ENCODE results near the gene ADCY5.

Gene ADCY5

GRCh38 chr3:123312331-123313265 lies 136.3 kb downstream of the ADCY5 start:
- no peak overlapping the region for H3K27ac Mint-ChIP-seq
- H3K27me3 Mint-ChIP-seq: peaks cover 14 to 70% of the 10 kb centered on the region in 2 donors
- ATAC-seq (replicated peaks) (no peak), DNase-seq (no peak)
- H3K36me3 Mint-ChIP-seq (ENCODE audit: insufficient read depth): no peaks in the 10 kb centered on the region
- no peaks in the 10 kb centered on the region for H3K9me3 Mint-ChIP-seq
- H3K4me3 Mint-ChIP-seq: no peak overlapping the region
- peaks cover 0 to 2% of the 10 kb centered on the region in 2 donors for H3K4me1 Mint-ChIP-seq (ENCODE audit: low read depth in 2 of 2)

DNA sequence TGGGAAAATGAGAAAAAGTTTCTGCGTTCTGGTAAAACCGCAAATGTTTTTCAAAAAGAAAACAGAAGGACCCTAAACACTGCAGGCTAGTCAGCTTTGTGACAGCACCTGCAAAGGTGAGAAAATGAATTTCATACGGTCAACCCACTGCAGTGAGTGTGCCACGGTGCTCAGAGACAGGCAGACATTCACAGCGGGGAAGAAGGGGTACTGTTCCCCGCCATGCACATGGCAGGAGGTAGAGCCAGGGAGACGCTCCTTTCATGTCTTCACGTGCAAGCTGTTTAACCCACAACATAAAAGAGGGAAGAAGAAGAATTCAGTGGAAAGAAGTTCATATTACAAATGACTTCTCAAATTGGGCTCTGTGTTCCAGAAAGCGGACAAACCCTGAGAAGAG lies 137.7 kb downstream of the ADCY5 start:
- no peaks in the 10 kb centered on the region for H3K36me3 Mint-ChIP-seq (ENCODE audit: insufficient read depth)
- H3K9me3 Mint-ChIP-seq: no peaks in the 10 kb centered on the region
- H3K27me3 Mint-ChIP-seq: peaks cover 14 to 57% of the 10 kb centered on the region in 2 donors
- H3K4me3 Mint-ChIP-seq: no peak overlapping the region
- peaks cover 0 to 2% of the 10 kb centered on the region in 2 donors for H3K4me1 Mint-ChIP-seq (ENCODE audit: low read depth in 2 of 2)
- ATAC-seq (replicated peaks) (no peak), DNase-seq (no peak)
- H3K27ac Mint-ChIP-seq: no peak overlapping the region

GRCh38 chr3:123310741-123311140 lies 138.1 kb downstream of the ADCY5 start:
- no peak for ATAC-seq (replicated peaks)
- no peak for DNase-seq
- H3K9me3 Mint-ChIP-seq: no peaks in the 10 kb centered on the region
- peaks cover 16 to 53% of the 10 kb centered on the region in 2 donors for H3K27me3 Mint-ChIP-seq
- no peak overlapping the region for H3K27ac Mint-ChIP-seq
- H3K36me3 Mint-ChIP-seq (ENCODE audit: insufficient read depth): no peaks in the 10 kb centered on the region
- peaks cover 0 to 2% of the 10 kb centered on the region in 2 donors for H3K4me1 Mint-ChIP-seq (ENCODE audit: low read depth in 2 of 2)
- H3K4me3 Mint-ChIP-seq: no peak overlapping the region

- no peak overlapping the region for H3K4me3 Mint-ChIP-seq
- H3K36me3 Mint-ChIP-seq (ENCODE audit: insufficient read depth): no peaks in the 10 kb centered on the region
- H3K9me3 Mint-ChIP-seq: no peaks in the 10 kb centered on the region
- ATAC-seq (replicated peaks) (no peak), DNase-seq (no peak)
- H3K4me1 Mint-ChIP-seq (ENCODE audit: low read depth in 2 of 2): peaks cover 0 to 2% of the 10 kb centered on the region in 2 donors
- H3K27me3 Mint-ChIP-seq: peaks cover 19 to 47% of the 10 kb centered on the region in 2 donors
- H3K27ac Mint-ChIP-seq: no peak overlapping the region
Measured at GRCh38 chr3:123310186-123310585, 138.7 kb downstream of the ADCY5 start.

DNA sequence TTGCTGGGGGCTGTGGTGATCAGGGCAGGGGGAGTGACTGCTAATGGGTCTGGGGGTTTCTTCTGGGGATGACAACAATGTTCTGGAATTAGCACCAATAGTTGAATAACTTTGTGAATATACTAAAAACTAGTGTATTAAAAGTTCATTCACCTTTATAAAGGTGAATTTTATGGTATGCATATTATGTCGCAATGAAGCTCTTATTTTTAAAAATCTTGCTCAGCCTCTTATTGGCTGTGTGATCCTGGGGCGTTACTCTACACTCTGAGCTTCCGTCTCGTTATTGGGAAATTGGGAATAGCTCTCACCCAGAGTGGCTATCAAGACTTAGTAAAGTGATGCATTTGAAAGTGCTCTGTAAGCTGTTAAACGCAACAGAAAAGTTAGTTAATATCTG lies 141.8 kb downstream of the ADCY5 start:
- Mint-ChIP-seq H3K27ac (no peak overlapping the region), H3K4me3 (no peak overlapping the region), H3K4me1 (ENCODE audit: low read depth in 2 of 2) (peaks cover 0 to 3% of the 10 kb centered on the region in 2 donors), H3K9me3 (no peaks in the 10 kb centered on the region), H3K27me3 (peaks cover 19 to 44% of the 10 kb centered on the region in 2 donors), H3K36me3 (ENCODE audit: insufficient read depth) (no peaks in the 10 kb centered on the region)
- ATAC-seq (replicated peaks) (no peak), DNase-seq (no peak)

- H3K9me3 Mint-ChIP-seq: no peaks in the 10 kb centered on the region
- no peak overlapping the region for H3K27ac Mint-ChIP-seq
- H3K4me3 Mint-ChIP-seq: no peak overlapping the region
- peaks cover 19 to 44% of the 10 kb centered on the region in 2 donors for H3K27me3 Mint-ChIP-seq
- no peaks in the 10 kb centered on the region for H3K36me3 Mint-ChIP-seq (ENCODE audit: insufficient read depth)
- no peak for DNase-seq
- ATAC-seq (replicated peaks): no peak
- peaks cover 0 to 3% of the 10 kb centered on the region in 2 donors for H3K4me1 Mint-ChIP-seq (ENCODE audit: low read depth in 2 of 2)
Measured at GRCh38 chr3:123305192-123305591, 143.7 kb downstream of the ADCY5 start.

DNA sequence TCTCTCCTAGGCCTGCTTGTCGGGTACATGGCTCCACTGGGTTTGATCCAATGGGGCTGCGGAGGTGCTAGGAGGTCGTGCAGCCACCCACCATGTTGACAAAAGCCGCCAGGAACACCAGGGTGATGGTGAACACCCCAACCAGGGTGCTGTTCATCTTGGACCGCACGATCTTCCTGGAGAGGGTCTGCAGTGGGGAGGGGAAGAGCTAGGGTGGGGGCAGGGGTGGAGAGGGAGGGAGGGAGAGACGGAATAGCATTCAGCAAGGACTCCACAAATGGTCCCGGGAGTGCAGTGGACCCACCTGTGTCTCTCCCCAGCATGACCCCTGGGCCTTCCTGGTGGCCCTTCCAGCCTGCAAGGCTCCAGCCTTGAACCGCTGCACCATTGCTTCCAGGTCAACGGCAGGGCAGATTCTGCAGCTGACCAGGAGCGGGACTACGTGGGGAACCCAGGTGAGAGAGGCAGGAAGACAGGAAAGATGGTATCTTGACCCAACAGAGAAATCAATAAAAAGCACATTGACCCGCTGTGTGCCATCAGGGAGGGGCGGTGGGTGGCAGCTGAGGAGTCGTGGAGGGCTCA lies 144.8 kb downstream of the ADCY5 start:
- H3K4me3 Mint-ChIP-seq: no peak overlapping the region
- peaks cover 0 to 3% of the 10 kb centered on the region in 2 donors for H3K4me1 Mint-ChIP-seq (ENCODE audit: low read depth in 2 of 2)
- H3K36me3 Mint-ChIP-seq (ENCODE audit: insufficient read depth): no peaks in the 10 kb centered on the region
- DNase-seq: no peak
- H3K27me3 Mint-ChIP-seq: peaks cover 12 to 45% of the 10 kb centered on the region in 2 donors
- no peak for ATAC-seq (replicated peaks)
- no peak overlapping the region for H3K27ac Mint-ChIP-seq
- no peaks in the 10 kb centered on the region for H3K9me3 Mint-ChIP-seq

GRCh38 chr3:123302961-123303360 lies 145.9 kb downstream of the ADCY5 start:
- Mint-ChIP-seq H3K27ac (no peak overlapping the region), H3K27me3 (peaks cover 12 to 35% of the 10 kb centered on the region in 2 donors)
- no peak for ATAC-seq (replicated peaks)

GRCh38 chr3:123301331-123302184 lies 147.3 kb downstream of the ADCY5 start:
- Mint-ChIP-seq H3K4me3 (no peak overlapping the region), H3K36me3 (ENCODE audit: insufficient read depth) (no peaks in the 10 kb centered on the region), H3K9me3 (no peaks in the 10 kb centered on the region), H3K27me3 (peaks cover 13 to 44% of the 10 kb centered on the region in 2 donors), H3K4me1 (ENCODE audit: low read depth in 2 of 2) (peaks cover 0 to 3% of the 10 kb centered on the region in 2 donors), H3K27ac (no peak overlapping the region)
- DNase-seq: no peak
- no peak for ATAC-seq (replicated peaks)

More at GRCh38 chr3:123302961-123303360, 145.9 kb downstream of the ADCY5 start:
- DNase-seq: no peak
- Mint-ChIP-seq H3K4me3 (no peak overlapping the region), H3K9me3 (no peaks in the 10 kb centered on the region), H3K36me3 (ENCODE audit: insufficient read depth) (no peaks in the 10 kb centered on the region), H3K4me1 (ENCODE audit: low read depth in 2 of 2) (peaks cover 0 to 3% of the 10 kb centered on the region in 2 donors)

DNA sequence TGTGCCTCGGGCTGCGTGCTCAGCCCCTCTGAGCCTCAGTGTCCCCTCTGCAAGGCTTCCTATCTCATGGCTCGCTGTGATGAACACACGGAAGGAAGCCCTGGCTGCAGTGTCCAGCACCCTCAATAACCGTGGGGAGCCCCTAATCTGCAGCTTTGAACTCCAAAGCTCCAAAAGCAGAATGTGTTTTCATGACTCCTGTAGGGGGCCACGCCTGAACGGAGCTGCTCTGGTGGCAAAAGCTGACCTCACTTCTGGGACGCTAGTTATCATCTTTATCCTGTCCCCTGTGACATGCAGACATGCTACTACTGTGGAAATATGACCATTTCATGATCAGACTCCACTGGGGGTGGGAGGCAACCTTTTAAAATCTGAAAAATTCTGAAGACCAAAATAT lies 148.3 kb downstream of the ADCY5 start:
- DNase-seq (no peak), ATAC-seq (replicated peaks) (no peak)
- H3K27ac Mint-ChIP-seq: no peak overlapping the region
- peaks cover 0 to 3% of the 10 kb centered on the region in 2 donors for H3K4me1 Mint-ChIP-seq (ENCODE audit: low read depth in 2 of 2)
- H3K36me3 Mint-ChIP-seq (ENCODE audit: insufficient read depth): no peaks in the 10 kb centered on the region
- no peak overlapping the region for H3K4me3 Mint-ChIP-seq
- no peaks in the 10 kb centered on the region for H3K9me3 Mint-ChIP-seq
- peaks cover 19 to 53% of the 10 kb centered on the region in 2 donors for H3K27me3 Mint-ChIP-seq

DNA sequence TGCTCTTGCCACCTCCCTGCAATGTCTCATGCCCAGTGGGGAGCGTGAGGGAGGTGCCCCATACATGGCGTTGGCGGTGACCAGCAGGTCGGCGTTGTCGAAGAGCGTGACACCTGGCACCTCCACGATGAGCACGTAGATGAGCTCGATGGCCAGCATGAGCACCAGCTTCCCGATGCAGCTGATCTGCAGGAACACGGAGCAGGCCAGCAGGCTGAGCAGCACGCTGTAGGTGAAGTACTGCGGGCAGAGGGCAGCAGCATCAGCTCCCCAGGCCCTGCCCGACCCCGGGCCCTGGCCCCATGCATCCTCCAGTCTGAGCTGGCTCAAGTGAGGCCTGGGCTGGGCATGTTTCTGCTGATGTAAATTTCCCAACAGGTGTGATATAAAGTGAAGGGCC lies 148.8 kb downstream of the ADCY5 start:
- DNase-seq (no peak), ATAC-seq (replicated peaks) (no peak)
- Mint-ChIP-seq H3K36me3 (ENCODE audit: insufficient read depth) (no peaks in the 10 kb centered on the region), H3K4me3 (no peak overlapping the region), H3K27me3 (peaks cover 20 to 59% of the 10 kb centered on the region in 2 donors), H3K9me3 (no peaks in the 10 kb centered on the region), H3K4me1 (ENCODE audit: low read depth in 2 of 2) (peaks cover 0 to 3% of the 10 kb centered on the region in 2 donors), H3K27ac (no peak overlapping the region)

DNA sequence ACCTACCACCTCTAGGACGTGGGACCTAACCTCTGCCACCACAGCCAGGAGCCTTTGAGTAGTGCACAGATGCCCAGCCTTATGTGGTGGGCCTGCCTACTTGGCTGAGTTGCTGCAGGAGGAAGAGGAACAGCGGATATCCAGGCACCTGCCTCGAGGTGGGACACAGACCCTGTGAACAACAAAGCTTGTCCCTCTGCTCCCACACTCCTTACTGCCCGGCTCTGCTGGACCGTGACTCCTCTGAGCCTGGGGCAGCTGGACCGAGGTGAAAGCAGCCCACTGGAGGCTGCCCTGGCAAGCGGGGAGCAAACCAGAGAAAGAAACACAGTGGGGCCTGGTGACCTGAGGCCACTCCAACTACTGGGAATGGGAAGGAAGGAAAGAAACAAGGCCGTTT lies 149.3 kb downstream of the ADCY5 start:
- no peak for ATAC-seq (replicated peaks)
- no peaks in the 10 kb centered on the region for H3K36me3 Mint-ChIP-seq (ENCODE audit: insufficient read depth)
- H3K27ac Mint-ChIP-seq: no peak overlapping the region
- no peak overlapping the region for H3K4me3 Mint-ChIP-seq
- no peaks in the 10 kb centered on the region for H3K9me3 Mint-ChIP-seq
- peaks cover 22 to 61% of the 10 kb centered on the region in 2 donors for H3K27me3 Mint-ChIP-seq
- no peak for DNase-seq
- H3K4me1 Mint-ChIP-seq (ENCODE audit: low read depth in 2 of 2): peaks cover 0 to 3% of the 10 kb centered on the region in 2 donors

DNA sequence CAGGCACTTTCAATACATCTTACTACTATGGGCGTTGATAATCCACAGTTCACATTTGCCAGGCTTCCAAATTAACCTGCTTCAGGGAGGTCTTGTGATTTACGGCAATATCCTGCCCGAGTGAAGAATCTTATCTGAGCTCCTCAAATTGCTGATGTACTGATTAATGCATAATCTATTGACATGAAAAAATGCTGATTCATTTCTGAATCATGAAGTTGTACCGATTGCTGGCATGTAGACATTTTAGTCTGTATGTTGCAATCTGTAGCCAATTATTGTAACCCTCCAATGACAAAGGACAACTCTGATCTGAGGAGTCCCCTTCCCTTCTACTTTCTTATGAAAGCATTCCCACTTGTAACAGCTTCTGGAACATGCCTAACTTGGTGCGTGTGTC lies 150.0 kb downstream of the ADCY5 start:
- Mint-ChIP-seq H3K4me1 (ENCODE audit: low read depth in 2 of 2) (peaks cover 0 to 3% of the 10 kb centered on the region in 2 donors), H3K27ac (no peak overlapping the region), H3K36me3 (ENCODE audit: insufficient read depth) (no peaks in the 10 kb centered on the region), H3K4me3 (no peak overlapping the region), H3K27me3 (peaks cover 29 to 61% of the 10 kb centered on the region in 2 donors), H3K9me3 (no peaks in the 10 kb centered on the region)
- DNase-seq (no peak), ATAC-seq (replicated peaks) (no peak)

Data from effector memory CD8-positive, alpha-beta T cell (primary cell).